ENCODE data around the gene RNF180.
"Not testable (repeated sequence)": the region's sequence is repeated elsewhere in the genome, so short reads cannot be mapped to it uniquely, and the experiment has no call there.

Gene RNF180

DNA sequence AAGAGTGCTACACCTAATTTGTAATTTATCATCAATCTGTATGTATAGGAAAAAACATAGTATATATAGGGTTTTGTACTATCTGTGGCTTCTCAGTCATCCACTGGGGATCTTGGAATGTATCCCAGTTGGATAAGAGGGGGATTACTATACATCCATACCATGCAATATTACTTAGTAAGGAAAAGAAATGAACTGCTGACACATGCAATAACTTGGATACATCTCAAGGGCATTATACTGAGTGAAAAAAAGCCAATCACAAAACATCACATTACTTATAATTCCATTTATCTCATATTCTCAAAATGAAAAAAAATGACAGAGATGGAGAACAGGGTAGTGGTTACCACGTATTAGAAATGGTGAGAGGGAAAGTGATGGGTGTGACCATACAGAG, 231.9 kb downstream of the RNF180 start:
- DNase-seq (ENCODE audit: low spot score), result no peak

- DNase-seq (ENCODE audit: low spot score), result not testable (repeated sequence)
Measured at GRCh38 chr5:64398735-64399134, 233.1 kb downstream of the RNF180 start.

DNA sequence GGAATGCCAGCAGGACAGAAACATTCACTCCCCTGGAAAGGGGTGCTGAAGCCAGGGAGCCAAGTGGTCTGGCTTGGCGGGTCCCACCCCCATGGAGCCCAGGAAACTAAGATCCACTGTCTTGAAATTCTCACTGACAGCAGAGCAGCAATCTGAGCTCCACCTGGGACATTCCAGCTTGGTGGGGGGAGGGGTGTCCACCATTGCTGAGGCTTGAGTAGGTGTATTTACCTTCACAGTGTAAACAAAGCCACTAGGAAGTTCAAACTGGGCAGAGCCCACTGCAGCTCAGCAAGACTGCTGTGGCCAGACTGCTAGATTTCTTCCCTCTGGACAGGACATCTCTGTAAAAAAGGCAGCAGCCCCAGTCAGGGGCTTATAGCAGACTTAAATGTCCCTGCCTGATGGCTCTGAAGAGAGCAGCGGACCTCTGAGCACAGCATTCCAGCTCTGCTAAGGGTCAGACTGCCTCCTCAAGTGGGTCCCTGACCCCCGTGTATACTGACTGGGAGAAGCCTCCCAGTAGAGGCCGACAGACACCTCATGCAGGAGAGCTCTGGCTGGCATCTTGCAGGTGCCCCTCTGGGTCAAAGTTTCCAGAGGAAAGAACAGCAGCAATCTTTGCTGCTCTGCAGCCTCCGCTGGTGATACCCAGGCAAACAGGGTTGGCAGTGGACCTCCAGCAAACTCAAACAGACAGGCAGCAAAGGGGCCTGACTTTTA, 241.6 kb downstream of the RNF180 start:
- DNase-seq (ENCODE audit: low spot score), result not testable (repeated sequence)

DNA sequence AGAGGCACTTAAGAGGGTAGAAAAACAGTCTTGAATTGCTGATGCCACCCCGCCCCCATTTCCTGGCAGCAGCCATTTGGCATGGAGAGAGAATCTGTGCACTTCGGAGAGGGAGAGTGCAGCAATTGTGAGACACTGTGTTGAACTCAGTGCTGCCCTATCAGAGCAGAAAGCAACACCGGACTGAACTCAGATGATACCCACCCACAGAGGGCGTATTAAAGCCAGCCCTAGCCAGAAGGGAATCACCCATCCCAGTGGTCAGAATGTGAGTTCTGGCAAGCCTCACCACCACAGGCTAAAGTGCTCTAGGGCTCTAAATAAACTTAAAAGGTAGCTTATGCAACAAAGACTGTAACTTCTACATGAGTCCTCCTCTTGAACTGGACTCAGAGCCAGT, 251.7 kb downstream of the RNF180 start:
- DNase-seq (ENCODE audit: low spot score), result no peak

DNA sequence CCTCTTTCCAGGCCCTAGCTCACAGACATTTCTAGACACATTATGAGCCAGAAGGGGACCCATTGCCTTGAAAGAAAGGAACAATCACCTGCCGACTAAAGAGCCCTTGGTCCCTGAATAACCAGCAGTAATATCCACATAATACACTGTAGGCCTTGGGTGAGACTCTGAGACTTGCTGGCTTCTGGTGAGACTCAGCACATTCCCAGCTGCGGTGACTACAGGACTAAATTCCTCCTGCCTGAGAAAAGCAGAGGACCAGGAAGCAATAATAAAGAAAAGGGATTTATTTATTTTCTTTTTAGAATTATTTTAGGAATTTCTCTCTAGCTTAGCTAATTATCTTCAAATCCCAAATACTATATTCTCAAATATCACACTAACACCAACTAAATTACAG, 252.4 kb downstream of the RNF180 start:
- DNase-seq (ENCODE audit: low spot score), result no peak
